ENCODE measurements around the gene TF. TPM values are rescaled to one million over a fixed set of nuclear protein-coding genes. Genes with fewer than 3 reads are reported as not detected.

Gene TF
- total and polyA plus RNA-seq, 3 experiments from 2014 or later = 0.02 to 0.26 TPM; not detected in 1

DNA sequence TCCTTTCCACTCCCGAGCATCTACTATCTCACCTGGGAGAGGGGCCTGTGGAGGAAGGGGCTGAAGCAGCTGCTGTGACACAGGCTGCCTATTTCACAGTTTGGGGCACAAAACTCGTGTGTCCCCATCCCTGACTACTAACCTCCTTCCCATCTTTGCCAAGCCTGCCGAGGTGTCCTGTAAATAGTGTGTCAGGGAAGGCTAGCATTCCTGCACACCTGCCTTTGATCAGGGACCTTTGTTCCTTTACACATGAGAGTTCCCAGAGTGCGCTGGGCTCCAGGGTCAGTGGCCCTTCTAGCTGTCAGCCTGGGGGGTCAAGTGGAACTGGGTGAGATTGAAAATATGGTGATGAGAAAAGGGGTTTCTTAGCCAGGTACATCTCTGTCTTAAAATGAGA lies 13.0 kb upstream of the TF start:
- Histone ChIP-seq H3K4me3 (ENCODE audit: low read length) (no peak overlapping the region), H3K4me1 (ENCODE audit: insufficient read depth, low read length) (no peaks in the 10 kb centered on the region), H3K27me3 (ENCODE audit: insufficient read depth, low read length, poor library complexity, severe bottlenecking) (no peaks in the 10 kb centered on the region), H3K27ac (ENCODE audit: low read depth, low read length) (no peak overlapping the region), H3K36me3 (ENCODE audit: insufficient read depth, low read length) (no peaks in the 10 kb centered on the region), H3K9me3 (ENCODE audit: low read length) (no peaks in the 10 kb centered on the region)
- Mint-ChIP-seq H3K4me1 (no peaks in the 10 kb centered on the region), H3K4me3 (no peak overlapping the region), H3K9me3 (peaks cover 0 to 10% (median 5%) of the 10 kb centered on the region in 5 donors), H3K27me3 (peaks cover 17 to 53% of the 10 kb centered on the region in 2 donors), H3K27ac (no peak overlapping the region), H3K36me3 (peaks cover 0 to 7% (median 0%) of the 10 kb centered on the region in 3 donors)
- no peak for DNase-seq
- ChIA-PET POLR2A (no interaction called here), CTCF (no interaction called here)

DNA sequence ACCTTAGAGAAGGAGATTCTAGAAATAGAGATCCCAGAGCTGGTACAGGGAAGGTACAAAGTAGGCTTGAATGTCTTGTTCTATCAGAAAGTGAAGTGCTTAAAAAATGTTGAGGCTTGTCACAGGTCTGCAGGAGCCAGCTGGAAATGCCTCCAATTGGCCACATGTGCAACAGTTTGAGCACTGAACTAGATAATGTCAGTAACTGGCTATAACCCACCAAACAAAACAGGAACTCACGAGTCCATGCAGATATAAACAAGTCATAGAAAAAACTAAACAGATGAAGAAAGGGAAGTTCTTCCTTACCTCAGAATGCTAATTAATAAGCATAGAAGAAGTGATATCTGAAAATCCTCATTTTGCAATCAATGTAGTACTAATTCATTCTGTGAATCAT lies 11.9 kb upstream of the TF start:
- Histone ChIP-seq H3K27ac (ENCODE audit: low read depth, low read length) (no peak overlapping the region), H3K36me3 (ENCODE audit: insufficient read depth, low read length) (no peaks in the 10 kb centered on the region), H3K4me3 (ENCODE audit: low read length) (no peak overlapping the region), H3K4me1 (ENCODE audit: insufficient read depth, low read length) (no peaks in the 10 kb centered on the region), H3K27me3 (ENCODE audit: insufficient read depth, low read length, poor library complexity, severe bottlenecking) (no peaks in the 10 kb centered on the region), H3K9me3 (ENCODE audit: low read length) (no peaks in the 10 kb centered on the region)
- ChIA-PET POLR2A (no interaction called here), CTCF (no interaction called here)
- Mint-ChIP-seq H3K27ac (no peak overlapping the region), H3K4me3 (no peak overlapping the region), H3K27me3 (peaks cover 15 to 53% of the 10 kb centered on the region in 2 donors), H3K36me3 (peaks cover 0 to 7% (median 0%) of the 10 kb centered on the region in 3 donors), H3K9me3 (peaks cover 0 to 16% (median 5%) of the 10 kb centered on the region in 5 donors), H3K4me1 (no peaks in the 10 kb centered on the region)
- no peak for DNase-seq

- CTCF ChIA-PET = no interaction called here
- Histone ChIP-seq H3K27me3 (ENCODE audit: insufficient read depth, low read length, poor library complexity, severe bottlenecking) (peaks cover 5% of the 10 kb centered on the region), H3K4me1 (ENCODE audit: insufficient read depth, low read length) (no peaks in the 10 kb centered on the region), H3K27ac (ENCODE audit: low read depth, low read length) (no peak overlapping the region), H3K36me3 (ENCODE audit: insufficient read depth, low read length) (no peaks in the 10 kb centered on the region), H3K9me3 (ENCODE audit: low read length) (no peaks in the 10 kb centered on the region), H3K4me3 (ENCODE audit: low read length) (no peak overlapping the region)
- no peak for DNase-seq
- Mint-ChIP-seq H3K36me3 (no peaks in the 10 kb centered on the region), H3K4me3 (no peak overlapping the region), H3K9me3 (peaks cover 0 to 9% (median 4%) of the 10 kb centered on the region in 5 donors), H3K27me3 (peaks cover 26 to 38% of the 10 kb centered on the region in 2 donors), H3K4me1 (peaks cover 0 to 4% (median 2%) of the 10 kb centered on the region in 3 donors), H3K27ac (peak overlapping the region in 1 of 8 donors; percentile 51)
- POLR2A ChIA-PET = no interaction called here
Observed at GRCh38 chr3:133742351-133743091, 3.7 kb upstream of the TF start.

- peaks cover 31 to 46% of the 10 kb centered on the region in 2 donors for H3K27me3 Mint-ChIP-seq
- POLR2A ChIA-PET = no interaction called here
Observed at GRCh38 chr3:133744241-133744640, 2.0 kb upstream of the TF start.

GRCh38 chr3:133745108-133745507 lies 1.1 kb upstream of the TF start:
- Histone ChIP-seq H3K27me3 (ENCODE audit: insufficient read depth, low read length, poor library complexity, severe bottlenecking) (peaks cover 5% of the 10 kb centered on the region), H3K27ac (ENCODE audit: low read depth, low read length) (no peak overlapping the region), H3K9me3 (ENCODE audit: low read length) (no peaks in the 10 kb centered on the region), H3K4me3 (ENCODE audit: low read length) (no peak overlapping the region), H3K4me1 (ENCODE audit: insufficient read depth, low read length) (no peaks in the 10 kb centered on the region), H3K36me3 (ENCODE audit: insufficient read depth, low read length) (no peaks in the 10 kb centered on the region)
- H3K27me3 Mint-ChIP-seq = peaks cover 36 to 46% of the 10 kb centered on the region in 2 donors
- peaks cover 0 to 2% (median 0%) of the 10 kb centered on the region in 5 donors for H3K9me3 Mint-ChIP-seq
- H3K4me3 Mint-ChIP-seq = no peak overlapping the region
- H3K4me1 Mint-ChIP-seq = peaks cover 0 to 4% (median 2%) of the 10 kb centered on the region in 3 donors
- DNase-seq = no peak
- ChIA-PET CTCF (no interaction called here), POLR2A (no interaction called here)
- no peaks in the 10 kb centered on the region for H3K36me3 Mint-ChIP-seq
- H3K27ac Mint-ChIP-seq = no peak overlapping the region

More at GRCh38 chr3:133744241-133744640, 2.0 kb upstream of the TF start:
- Histone ChIP-seq H3K27ac (ENCODE audit: low read depth, low read length) (no peak overlapping the region), H3K9me3 (ENCODE audit: low read length) (no peaks in the 10 kb centered on the region), H3K27me3 (ENCODE audit: insufficient read depth, low read length, poor library complexity, severe bottlenecking) (peaks cover 5% of the 10 kb centered on the region), H3K4me3 (ENCODE audit: low read length) (no peak overlapping the region), H3K36me3 (ENCODE audit: insufficient read depth, low read length) (no peaks in the 10 kb centered on the region), H3K4me1 (ENCODE audit: insufficient read depth, low read length) (no peaks in the 10 kb centered on the region)
- Mint-ChIP-seq H3K4me3 (no peak overlapping the region), H3K4me1 (peaks cover 0 to 4% (median 2%) of the 10 kb centered on the region in 3 donors), H3K36me3 (no peaks in the 10 kb centered on the region), H3K9me3 (peaks cover 0 to 4% (median 4%) of the 10 kb centered on the region in 5 donors), H3K27ac (no peak overlapping the region)
- no peak for DNase-seq
- CTCF ChIA-PET = no interaction called here

- peaks cover 0 to 4% (median 2%) of the 10 kb centered on the region in 3 donors for H3K4me1 Mint-ChIP-seq
- H3K27ac ChIP-seq (ENCODE audit: low read depth, low read length) = no peak overlapping the region
- POLR2A ChIA-PET = no interaction called here
- peaks cover 0 to 2% (median 0%) of the 10 kb centered on the region in 5 donors for H3K9me3 Mint-ChIP-seq
- CTCF ChIA-PET = no interaction called here
- no peak overlapping the region for H3K27ac Mint-ChIP-seq
- DNase-seq = no peak
- H3K27me3 Mint-ChIP-seq = peaks cover 37 to 49% of the 10 kb centered on the region in 2 donors
- H3K4me3 ChIP-seq (ENCODE audit: low read length) = no peak overlapping the region
- H3K36me3 ChIP-seq (ENCODE audit: insufficient read depth, low read length) = no peaks in the 10 kb centered on the region
- peaks cover 0 to 1% (median 0%) of the 10 kb centered on the region in 3 donors for H3K36me3 Mint-ChIP-seq
- H3K9me3 ChIP-seq (ENCODE audit: low read length) = no peaks in the 10 kb centered on the region
- H3K4me1 ChIP-seq (ENCODE audit: insufficient read depth, low read length) = no peaks in the 10 kb centered on the region
- H3K27me3 ChIP-seq (ENCODE audit: insufficient read depth, low read length, poor library complexity, severe bottlenecking) = peaks cover 5% of the 10 kb centered on the region
- peak overlapping the region in 1 of 7 donors; percentile 84 for H3K4me3 Mint-ChIP-seq
Observed at GRCh38 chr3:133746712-133747066, 496 bp downstream of the TF start.

DNA sequence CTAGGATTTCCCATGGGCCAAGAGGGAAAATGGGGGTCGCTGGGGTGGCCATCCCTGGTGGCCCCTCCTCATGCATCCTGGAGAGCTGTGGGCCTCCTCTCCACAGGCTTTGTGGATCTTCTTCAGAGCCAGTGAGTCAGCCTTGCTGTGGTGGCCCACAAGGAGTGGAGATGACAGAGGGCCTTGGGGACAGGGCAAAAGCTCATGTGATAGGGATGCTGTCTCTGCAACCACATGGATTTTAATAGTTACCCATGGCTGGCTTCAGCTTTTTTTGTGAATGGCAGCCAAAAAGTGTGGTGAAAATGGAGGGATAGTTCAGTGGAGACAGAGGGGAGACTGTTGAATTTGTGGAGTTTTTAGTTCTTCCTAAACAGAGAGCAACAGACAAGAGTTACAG lies 1.2 kb downstream of the TF start:
- POLR2A ChIA-PET = no interaction called here
- Mint-ChIP-seq H3K27me3 (peaks cover 37 to 46% of the 10 kb centered on the region in 2 donors), H3K9me3 (no peaks in the 10 kb centered on the region), H3K27ac (no peak overlapping the region), H3K4me1 (peaks cover 0 to 4% (median 2%) of the 10 kb centered on the region in 3 donors), H3K4me3 (no peak overlapping the region), H3K36me3 (peaks cover 0 to 1% (median 0%) of the 10 kb centered on the region in 3 donors)
- Histone ChIP-seq H3K9me3 (ENCODE audit: low read length) (no peaks in the 10 kb centered on the region), H3K27me3 (ENCODE audit: insufficient read depth, low read length, poor library complexity, severe bottlenecking) (peaks cover 5% of the 10 kb centered on the region), H3K36me3 (ENCODE audit: insufficient read depth, low read length) (no peaks in the 10 kb centered on the region), H3K4me1 (ENCODE audit: insufficient read depth, low read length) (no peaks in the 10 kb centered on the region), H3K27ac (ENCODE audit: low read depth, low read length) (no peak overlapping the region), H3K4me3 (ENCODE audit: low read length) (no peak overlapping the region)
- no peak for DNase-seq
- CTCF ChIA-PET = no interaction called here

GRCh38 chr3:133747907-133748639 lies 1.9 kb downstream of the TF start:
- no peak overlapping the region for H3K4me3 ChIP-seq (ENCODE audit: low read length)
- no peak overlapping the region for H3K4me3 Mint-ChIP-seq
- H3K4me1 ChIP-seq (ENCODE audit: insufficient read depth, low read length) = no peaks in the 10 kb centered on the region
- DNase-seq = no peak
- H3K27me3 Mint-ChIP-seq = peaks cover 37 to 43% of the 10 kb centered on the region in 2 donors
- POLR2A ChIA-PET = no interaction called here
- H3K27ac ChIP-seq (ENCODE audit: low read depth, low read length) = no peak overlapping the region
- no peaks in the 10 kb centered on the region for H3K9me3 ChIP-seq (ENCODE audit: low read length)
- H3K27ac Mint-ChIP-seq = peak overlapping the region in 1 of 8 donors; percentile 23
- no peaks in the 10 kb centered on the region for H3K36me3 ChIP-seq (ENCODE audit: insufficient read depth, low read length)
- peaks cover 5% of the 10 kb centered on the region for H3K27me3 ChIP-seq (ENCODE audit: insufficient read depth, low read length, poor library complexity, severe bottlenecking)
- no peaks in the 10 kb centered on the region for H3K9me3 Mint-ChIP-seq
- CTCF ChIA-PET = no interaction called here
- H3K36me3 Mint-ChIP-seq = peaks cover 0 to 1% (median 0%) of the 10 kb centered on the region in 3 donors
- peaks cover 0 to 4% (median 2%) of the 10 kb centered on the region in 3 donors for H3K4me1 Mint-ChIP-seq
